Activated T-helper 17 cell treated with anti-CD3 and anti-CD28 coated beads, Interleukin-2, amount 50 U/mL, for 72 hours (primary cell): Measurements from ENCODE around the gene C3. TPM values are rescaled to one million over a fixed set of nuclear protein-coding genes. Genes with fewer than 3 reads are reported as not detected.
A peak's percentile ranks its signal among the peaks of the same experiment; 100 is the strongest.

Experiments used
- ATAC-seq: fragments of 150-1000 bp; cut with Tn5 transposase; replicated peaks from 2 replicates; pipeline ENCODE4 v1.10.0; 2021; ENCODE audit warnings: mild to moderate bottlenecking, moderate library complexity
- H3K27ac Mint-ChIP-seq: one replicate; pipeline ENCODE4 v1.8.0; 2022; ENCODE audit warnings: mixed read lengths
- H3K27me3 Mint-ChIP-seq: one replicate; pipeline ENCODE4 v1.8.0; 2022; ENCODE audit warnings: mixed read lengths
- H3K36me3 Mint-ChIP-seq: one replicate; pipeline ENCODE4 v1.8.0; 2022; ENCODE audit warnings: low read depth, mild to moderate bottlenecking, mixed read lengths
- H3K4me1 Mint-ChIP-seq: one replicate; pipeline ENCODE4 v1.8.0; 2022; ENCODE audit warnings: mixed read lengths
- H3K4me3 Mint-ChIP-seq: one replicate; pipeline ENCODE4 v1.8.0; 2022; ENCODE audit warnings: mild to moderate bottlenecking, mixed read lengths
- H3K9me3 Mint-ChIP-seq: one replicate; pipeline ENCODE4 v1.8.0; 2022; ENCODE audit warnings: mixed read lengths
- total RNA-seq, 2 donors: library from RNA; stranded (reverse); gene quantifications; one replicate each; pipeline ENCODE4 v1.2.3, GENCODE V29; 2022

The C3 gene
- total RNA-seq, 2 donors from 2014 or later: 0.99 to 4.3 TPM

GRCh38 chr19:6738787-6739389, 18.4 kb upstream of the C3 start:
- no peaks in the 10 kb centered on the region for H3K27me3 Mint-ChIP-seq
- H3K4me1 Mint-ChIP-seq: peaks cover 23% of the 10 kb centered on the region
- H3K36me3 Mint-ChIP-seq: peaks cover 59% of the 10 kb centered on the region
- peak overlapping the region; percentile 94 for H3K4me3 Mint-ChIP-seq
- H3K9me3 Mint-ChIP-seq: no peaks in the 10 kb centered on the region
- no peak for ATAC-seq
- H3K27ac Mint-ChIP-seq: peak overlapping the region; percentile 96

GRCh38 chr19:6737873-6738786, 17.7 kb upstream of the C3 start:
- H3K27ac Mint-ChIP-seq: peak overlapping the region; percentile 96
- H3K27me3 Mint-ChIP-seq: no peaks in the 10 kb centered on the region
- peak overlapping the region; percentile 94 for H3K4me3 Mint-ChIP-seq
- H3K9me3 Mint-ChIP-seq: no peaks in the 10 kb centered on the region
- H3K36me3 Mint-ChIP-seq: peaks cover 56% of the 10 kb centered on the region
- ATAC-seq: peak; percentile 20
- peaks cover 23% of the 10 kb centered on the region for H3K4me1 Mint-ChIP-seq

- Mint-ChIP-seq H3K27ac (peak within 1 kb of the TSS; percentile 96), H3K4me1 (peaks cover 23% of the 10 kb centered on the region), H3K9me3 (no peaks in the 10 kb centered on the region), H3K36me3 (peaks cover 56% of the 10 kb centered on the region), H3K4me3 (peak within 1 kb of the TSS; percentile 94), H3K27me3 (no peaks in the 10 kb centered on the region)
- ATAC-seq: peak; percentile 85
Measured at GRCh38 chr19:6737284-6737872, 16.9 kb upstream of the C3 start, which contains the start of gene GPR108. GPR108 (minus strand) TSS chr19:6737580; CDS start chr19:6737576, 4 bp downstream.

GRCh38 chr19:6736917-6737283, 16.4 kb upstream of the C3 start:
- Mint-ChIP-seq H3K9me3 (no peaks in the 10 kb centered on the region), H3K27me3 (no peaks in the 10 kb centered on the region), H3K36me3 (peaks cover 55% of the 10 kb centered on the region), H3K4me1 (peaks cover 23% of the 10 kb centered on the region), H3K4me3 (peak overlapping the region; percentile 94), H3K27ac (peak overlapping the region; percentile 96)
- ATAC-seq: no peak

GRCh38 chr19:6736169-6736916, 15.9 kb upstream of the C3 start:
- H3K27ac Mint-ChIP-seq: peak overlapping the region; percentile 96
- no peaks in the 10 kb centered on the region for H3K9me3 Mint-ChIP-seq
- H3K36me3 Mint-ChIP-seq: peaks cover 49% of the 10 kb centered on the region
- peak; percentile 23 for ATAC-seq
- H3K27me3 Mint-ChIP-seq: no peaks in the 10 kb centered on the region
- peak overlapping the region; percentile 94 for H3K4me3 Mint-ChIP-seq
- peaks cover 23% of the 10 kb centered on the region for H3K4me1 Mint-ChIP-seq

GRCh38 chr19:6735181-6735911, 14.9 kb upstream of the C3 start:
- no peak for ATAC-seq
- Mint-ChIP-seq H3K4me1 (peaks cover 23% of the 10 kb centered on the region), H3K9me3 (no peaks in the 10 kb centered on the region), H3K4me3 (peak overlapping the region; percentile 94), H3K27me3 (no peaks in the 10 kb centered on the region), H3K36me3 (peaks cover 39% of the 10 kb centered on the region), H3K27ac (peak overlapping the region; percentile 96)

- H3K4me1 Mint-ChIP-seq: peaks cover 22% of the 10 kb centered on the region
- H3K27me3 Mint-ChIP-seq: no peaks in the 10 kb centered on the region
- H3K27ac Mint-ChIP-seq: no peak overlapping the region
- peaks cover 37% of the 10 kb centered on the region for H3K36me3 Mint-ChIP-seq
- H3K9me3 Mint-ChIP-seq: no peaks in the 10 kb centered on the region
- no peak for ATAC-seq
- no peak overlapping the region for H3K4me3 Mint-ChIP-seq
Measured at GRCh38 chr19:6734096-6734696, 13.7 kb upstream of the C3 start.

- H3K4me1 Mint-ChIP-seq: peaks cover 15% of the 10 kb centered on the region
- H3K36me3 Mint-ChIP-seq: peaks cover 37% of the 10 kb centered on the region
- H3K27ac Mint-ChIP-seq: no peak overlapping the region
- ATAC-seq: no peak
- no peak overlapping the region for H3K4me3 Mint-ChIP-seq
- no peaks in the 10 kb centered on the region for H3K27me3 Mint-ChIP-seq
- no peaks in the 10 kb centered on the region for H3K9me3 Mint-ChIP-seq
Measured at GRCh38 chr19:6733338-6734095, 13.1 kb upstream of the C3 start.

GRCh38 chr19:6732803-6733337, 12.4 kb upstream of the C3 start:
- Mint-ChIP-seq H3K9me3 (no peaks in the 10 kb centered on the region), H3K27me3 (no peaks in the 10 kb centered on the region), H3K4me1 (peaks cover 9% of the 10 kb centered on the region), H3K36me3 (peaks cover 37% of the 10 kb centered on the region), H3K27ac (no peak overlapping the region), H3K4me3 (no peak overlapping the region)
- ATAC-seq: no peak

GRCh38 chr19:6731822-6732221, 11.4 kb upstream of the C3 start:
- H3K4me3 Mint-ChIP-seq: no peak overlapping the region
- H3K36me3 Mint-ChIP-seq: peaks cover 31% of the 10 kb centered on the region
- ATAC-seq: no peak
- H3K4me1 Mint-ChIP-seq: peaks cover 7% of the 10 kb centered on the region
- H3K27me3 Mint-ChIP-seq: no peaks in the 10 kb centered on the region
- H3K27ac Mint-ChIP-seq: no peak overlapping the region
- H3K9me3 Mint-ChIP-seq: no peaks in the 10 kb centered on the region

- H3K4me1 Mint-ChIP-seq: peaks cover 4% of the 10 kb centered on the region
- H3K27me3 Mint-ChIP-seq: no peaks in the 10 kb centered on the region
- H3K4me3 Mint-ChIP-seq: no peak overlapping the region
- H3K9me3 Mint-ChIP-seq: no peaks in the 10 kb centered on the region
- no peak overlapping the region for H3K27ac Mint-ChIP-seq
- ATAC-seq: no peak
- peaks cover 26% of the 10 kb centered on the region for H3K36me3 Mint-ChIP-seq
Measured at GRCh38 chr19:6730941-6731670, 10.7 kb upstream of the C3 start.

- peak; percentile 64 for ATAC-seq
- H3K27me3 Mint-ChIP-seq: no peaks in the 10 kb centered on the region
- no peak overlapping the region for H3K4me3 Mint-ChIP-seq
- H3K9me3 Mint-ChIP-seq: no peaks in the 10 kb centered on the region
- no peak overlapping the region for H3K27ac Mint-ChIP-seq
- H3K4me1 Mint-ChIP-seq: no peaks in the 10 kb centered on the region
- H3K36me3 Mint-ChIP-seq: peaks cover 22% of the 10 kb centered on the region
Measured at GRCh38 chr19:6730153-6730804, 9.8 kb upstream of the C3 start.
